Peyer's patch (tissue), 4 donors: ENCODE measurements around the gene CACNA1H.

ENCODE experiments used
- POLR2A ChIP-seq, 2 donors: fragments of 450-650 bp; IDR thresholded peaks; one replicate each; pipeline ENCODE4 v1.5.1; 2017; ENCODE audit warnings: antibody characterized with exemption in 2 of 2, mild to moderate bottlenecking in 2 of 2, moderate library complexity in 2 of 2
- TF ChIP-seq, protein P1 (sequence below), 6 experiments: fragments of 450-650 bp in 4 of 6; fragments of 200-600 bp in 2 of 6; sonication (generic) in 1 of 6; IDR thresholded peaks; one replicate each; pipeline ENCODE4 v1.5.1; 2017 to 2019; ENCODE audit warnings: antibody characterized with exemption in 6 of 6, mild to moderate bottlenecking in 3 of 6, moderate library complexity in 1 of 6

DNA sequence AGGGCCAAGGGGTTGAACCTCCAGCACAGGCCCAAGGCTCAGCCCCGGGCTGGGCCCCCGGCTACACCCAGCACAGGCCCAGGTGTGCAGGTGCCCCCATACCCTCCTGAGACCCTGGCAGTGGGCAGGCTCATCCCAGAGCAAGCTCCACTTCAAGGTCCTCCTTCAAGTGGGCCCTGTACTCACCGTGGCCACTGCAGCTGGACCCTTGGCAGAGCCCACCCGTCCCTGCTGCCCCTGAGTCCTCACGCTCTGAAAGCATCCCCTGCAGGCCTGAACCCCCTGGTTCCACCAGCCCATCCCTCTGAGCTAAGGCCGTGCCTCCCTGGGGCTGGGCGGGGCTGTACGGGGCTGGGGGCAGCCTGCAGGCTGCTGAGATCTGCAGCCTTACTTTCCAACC lies 11.2 kb upstream of the CACNA1H start:
- TF ChIP-seq POLR2A (IDR thresholded peaks at IDR 0.05) = no peak
- TF ChIP-seq, protein P1, sequence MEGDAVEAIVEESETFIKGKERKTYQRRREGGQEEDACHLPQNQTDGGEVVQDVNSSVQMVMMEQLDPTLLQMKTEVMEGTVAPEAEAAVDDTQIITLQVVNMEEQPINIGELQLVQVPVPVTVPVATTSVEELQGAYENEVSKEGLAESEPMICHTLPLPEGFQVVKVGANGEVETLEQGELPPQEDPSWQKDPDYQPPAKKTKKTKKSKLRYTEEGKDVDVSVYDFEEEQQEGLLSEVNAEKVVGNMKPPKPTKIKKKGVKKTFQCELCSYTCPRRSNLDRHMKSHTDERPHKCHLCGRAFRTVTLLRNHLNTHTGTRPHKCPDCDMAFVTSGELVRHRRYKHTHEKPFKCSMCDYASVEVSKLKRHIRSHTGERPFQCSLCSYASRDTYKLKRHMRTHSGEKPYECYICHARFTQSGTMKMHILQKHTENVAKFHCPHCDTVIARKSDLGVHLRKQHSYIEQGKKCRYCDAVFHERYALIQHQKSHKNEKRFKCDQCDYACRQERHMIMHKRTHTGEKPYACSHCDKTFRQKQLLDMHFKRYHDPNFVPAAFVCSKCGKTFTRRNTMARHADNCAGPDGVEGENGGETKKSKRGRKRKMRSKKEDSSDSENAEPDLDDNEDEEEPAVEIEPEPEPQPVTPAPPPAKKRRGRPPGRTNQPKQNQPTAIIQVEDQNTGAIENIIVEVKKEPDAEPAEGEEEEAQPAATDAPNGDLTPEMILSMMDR (IDR thresholded peaks at IDR 0.05) = no peak
